ENCODE data around the gene SUB1. TPM values are rescaled to one million over a fixed set of nuclear protein-coding genes. Genes with fewer than 3 reads are reported as not detected.
A peak's percentile ranks its signal among the peaks of the same experiment; 100 is the strongest.

Gene SUB1
- total and polyA plus RNA-seq, 2 donors (not counting 1 experiment from before 2014, with no cell fraction given), result 88.0 to 358 TPM

- no peak overlapping the region for H3K4me3 ChIP-seq (replicated peaks in 1 of 4; ENCODE audit: control extremely low read depth in 1 of 4, insufficient read depth in 1 of 4, low read depth in 3 of 4, low read length in 4 of 4)
These were observed 59.9 kb downstream of the SUB1 start for GRCh38 chr5:32645246-32645645.

GRCh38 chr5:32646061-32646969 lies 61.0 kb downstream of the SUB1 start:
- no peak for DNase-seq (ENCODE audit: low read depth in 2 of 2)
- no peak for TF ChIP-seq CTCF (conservative IDR thresholded peaks at IDR 0.05 in 1 of 2, IDR thresholded peaks at IDR 0.05 in 1 of 2; ENCODE audit: low read depth in 1 of 2, low read length in 2 of 2)
- TF ChIP-seq EZH2 (IDR thresholded peaks at IDR 0.05; ENCODE audit: low read length, missing control alignments), result no peak
- H4K20me1 ChIP-seq (ENCODE audit: control insufficient read depth, extremely low read depth, insufficient read depth, low read length), result no peaks in the 10 kb centered on the region

More at GRCh38 chr5:32645246-32645645, 59.9 kb downstream of the SUB1 start:
- Histone ChIP-seq H2AFZ (ENCODE audit: low read length) (no peak overlapping the region), H3K27me3 (ENCODE audit: control insufficient read depth, insufficient read depth, low read length) (no peaks in the 10 kb centered on the region), H3K9ac (ENCODE audit: insufficient read depth, low read length) (no peak overlapping the region), H4K20me1 (ENCODE audit: control insufficient read depth, extremely low read depth, insufficient read depth, low read length) (no peaks in the 10 kb centered on the region), H3K9me3 (ENCODE audit: control insufficient read depth, insufficient read depth, low read depth, low read length) (no peaks in the 10 kb centered on the region), H3K4me2 (ENCODE audit: extremely low read depth, insufficient read depth, low read length) (no peak overlapping the region), H3K79me2 (ENCODE audit: control insufficient read depth, insufficient read depth, low read length) (no peaks in the 10 kb centered on the region), H3K27ac (ENCODE audit: insufficient read depth, low read length) (no peak overlapping the region), H3K36me3 (ENCODE audit: control insufficient read depth, insufficient read depth, low read length) (no peaks in the 10 kb centered on the region), H3K4me1 (ENCODE audit: control insufficient read depth, extremely low read depth, insufficient read depth, low read length) (no peaks in the 10 kb centered on the region)
- no peak for TF ChIP-seq CTCF (conservative IDR thresholded peaks at IDR 0.05 in 1 of 2, IDR thresholded peaks at IDR 0.05 in 1 of 2; ENCODE audit: low read depth in 1 of 2, low read length in 2 of 2)
- TF ChIP-seq EZH2 (IDR thresholded peaks at IDR 0.05; ENCODE audit: low read length, missing control alignments), result no peak
- peak in 1 of 2 donors; percentile 12 for DNase-seq (ENCODE audit: low read depth in 2 of 2)

GRCh38 chr5:32651088-32651487 lies 65.7 kb downstream of the SUB1 start:
- no peaks in the 10 kb centered on the region for H3K27me3 ChIP-seq (ENCODE audit: control insufficient read depth, insufficient read depth, low read length)
- TF ChIP-seq CTCF (conservative IDR thresholded peaks at IDR 0.05 in 1 of 2, IDR thresholded peaks at IDR 0.05 in 1 of 2; ENCODE audit: low read depth in 1 of 2, low read length in 2 of 2) (no peak), EZH2 (IDR thresholded peaks at IDR 0.05; ENCODE audit: low read length, missing control alignments) (no peak)
- H3K36me3 ChIP-seq (ENCODE audit: control insufficient read depth, insufficient read depth, low read length), result no peaks in the 10 kb centered on the region
- H3K4me2 ChIP-seq (ENCODE audit: extremely low read depth, insufficient read depth, low read length), result no peak overlapping the region
- no peak overlapping the region for H3K27ac ChIP-seq (ENCODE audit: insufficient read depth, low read length)
- H4K20me1 ChIP-seq (ENCODE audit: control insufficient read depth, extremely low read depth, insufficient read depth, low read length), result no peaks in the 10 kb centered on the region
- no peak for DNase-seq (ENCODE audit: low read depth in 2 of 2)
- H3K4me1 ChIP-seq (ENCODE audit: control insufficient read depth, extremely low read depth, insufficient read depth, low read length), result no peaks in the 10 kb centered on the region
- no peaks in the 10 kb centered on the region for H3K79me2 ChIP-seq (ENCODE audit: control insufficient read depth, insufficient read depth, low read length)
- H3K4me3 ChIP-seq (replicated peaks in 1 of 4; ENCODE audit: control extremely low read depth in 1 of 4, insufficient read depth in 1 of 4, low read depth in 3 of 4, low read length in 4 of 4), result no peak overlapping the region
- H3K9ac ChIP-seq (ENCODE audit: insufficient read depth, low read length), result no peak overlapping the region
- no peaks in the 10 kb centered on the region for H3K9me3 ChIP-seq (ENCODE audit: control insufficient read depth, insufficient read depth, low read depth, low read length)
- H2AFZ ChIP-seq (ENCODE audit: low read length), result no peak overlapping the region

More at GRCh38 chr5:32646061-32646969, 61.0 kb downstream of the SUB1 start:
- Histone ChIP-seq H3K27me3 (ENCODE audit: control insufficient read depth, insufficient read depth, low read length) (no peaks in the 10 kb centered on the region), H3K79me2 (ENCODE audit: control insufficient read depth, insufficient read depth, low read length) (no peaks in the 10 kb centered on the region), H3K36me3 (ENCODE audit: control insufficient read depth, insufficient read depth, low read length) (no peaks in the 10 kb centered on the region), H3K4me2 (ENCODE audit: extremely low read depth, insufficient read depth, low read length) (no peak overlapping the region), H2AFZ (ENCODE audit: low read length) (no peak overlapping the region), H3K4me3 (replicated peaks in 1 of 4; ENCODE audit: control extremely low read depth in 1 of 4, insufficient read depth in 1 of 4, low read depth in 3 of 4, low read length in 4 of 4) (no peak overlapping the region), H3K9me3 (ENCODE audit: control insufficient read depth, insufficient read depth, low read depth, low read length) (no peaks in the 10 kb centered on the region), H3K4me1 (ENCODE audit: control insufficient read depth, extremely low read depth, insufficient read depth, low read length) (no peaks in the 10 kb centered on the region), H3K9ac (ENCODE audit: insufficient read depth, low read length) (no peak overlapping the region), H3K27ac (ENCODE audit: insufficient read depth, low read length) (no peak overlapping the region)

All from fibroblast of lung (primary cell).